M059J (cell line): ENCODE measurements around the gene EPS8. TPM values are rescaled to one million over a fixed set of nuclear protein-coding genes. Genes with fewer than 3 reads are reported as not detected.

Experiments used
- total RNA-seq: library from RNA; depleted of rRNA; stranded (reverse); fragments of >200 nt; shearing (Covaris generic); gene quantifications from 2 replicates; pipeline ENCODE4 v1.2.3, GENCODE V29; 2014; rRNA removed

The EPS8 gene
- total RNA-seq, 1 experiment from 2014 or later: 79.5 TPM

Other genes with a start within 250 kb of the EPS8 start
- 91.0 and 148 TPM in 2 replicates for gene STRAP, start 93.0 kb upstream of the EPS8 start, total RNA-seq
- gene DERA, start 121.9 kb upstream of the EPS8 start, total RNA-seq: 67.0 and 111 TPM in 2 replicates